Measurements from ENCODE around the gene APOL5.

APOL5 gene

DNA sequence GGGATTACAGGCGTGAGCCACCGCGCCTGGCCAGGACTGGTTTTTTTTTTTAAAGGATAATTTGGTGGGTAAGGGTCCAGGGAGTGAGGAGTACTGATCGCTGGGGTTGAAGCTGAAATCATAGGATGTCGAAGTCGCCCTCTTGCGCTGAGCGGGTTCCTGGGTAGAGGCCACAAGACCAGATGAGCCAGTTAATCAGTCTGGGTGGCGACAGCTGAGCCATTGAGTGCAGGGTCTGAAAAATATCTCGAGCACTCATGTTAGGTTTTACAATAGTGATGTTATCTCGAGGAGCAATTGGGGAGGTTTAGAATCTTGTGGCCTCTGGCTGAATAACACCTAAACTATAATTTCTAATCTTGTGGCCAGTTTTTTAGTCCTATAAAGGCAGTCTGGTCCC is 7.8 kb downstream of the APOL5 start:
- TF ChIP-seq, protein P1, sequence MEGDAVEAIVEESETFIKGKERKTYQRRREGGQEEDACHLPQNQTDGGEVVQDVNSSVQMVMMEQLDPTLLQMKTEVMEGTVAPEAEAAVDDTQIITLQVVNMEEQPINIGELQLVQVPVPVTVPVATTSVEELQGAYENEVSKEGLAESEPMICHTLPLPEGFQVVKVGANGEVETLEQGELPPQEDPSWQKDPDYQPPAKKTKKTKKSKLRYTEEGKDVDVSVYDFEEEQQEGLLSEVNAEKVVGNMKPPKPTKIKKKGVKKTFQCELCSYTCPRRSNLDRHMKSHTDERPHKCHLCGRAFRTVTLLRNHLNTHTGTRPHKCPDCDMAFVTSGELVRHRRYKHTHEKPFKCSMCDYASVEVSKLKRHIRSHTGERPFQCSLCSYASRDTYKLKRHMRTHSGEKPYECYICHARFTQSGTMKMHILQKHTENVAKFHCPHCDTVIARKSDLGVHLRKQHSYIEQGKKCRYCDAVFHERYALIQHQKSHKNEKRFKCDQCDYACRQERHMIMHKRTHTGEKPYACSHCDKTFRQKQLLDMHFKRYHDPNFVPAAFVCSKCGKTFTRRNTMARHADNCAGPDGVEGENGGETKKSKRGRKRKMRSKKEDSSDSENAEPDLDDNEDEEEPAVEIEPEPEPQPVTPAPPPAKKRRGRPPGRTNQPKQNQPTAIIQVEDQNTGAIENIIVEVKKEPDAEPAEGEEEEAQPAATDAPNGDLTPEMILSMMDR (IDR thresholded peaks at IDR 0.05), result no peak
- Histone ChIP-seq H3K79me2 (no peaks in the 10 kb centered on the region), H3K4me2 (ENCODE audit: low read length) (no peak overlapping the region), H3K9ac (no peak overlapping the region), H2AFZ (no peak overlapping the region), H3K4me3 (ENCODE audit: low read depth, low read length) (no peak overlapping the region), H3K36me3 (ENCODE audit: control insufficient read depth, insufficient read depth, low read length) (no peaks in the 10 kb centered on the region), H3K4me1 (no peaks in the 10 kb centered on the region), H3K27ac (no peak overlapping the region), H3K27me3 (ENCODE audit: control insufficient read depth, insufficient read depth, low read length) (no peaks in the 10 kb centered on the region), H3K9me3 (ENCODE audit: control insufficient read depth, low read length) (no peaks in the 10 kb centered on the region)

DNA sequence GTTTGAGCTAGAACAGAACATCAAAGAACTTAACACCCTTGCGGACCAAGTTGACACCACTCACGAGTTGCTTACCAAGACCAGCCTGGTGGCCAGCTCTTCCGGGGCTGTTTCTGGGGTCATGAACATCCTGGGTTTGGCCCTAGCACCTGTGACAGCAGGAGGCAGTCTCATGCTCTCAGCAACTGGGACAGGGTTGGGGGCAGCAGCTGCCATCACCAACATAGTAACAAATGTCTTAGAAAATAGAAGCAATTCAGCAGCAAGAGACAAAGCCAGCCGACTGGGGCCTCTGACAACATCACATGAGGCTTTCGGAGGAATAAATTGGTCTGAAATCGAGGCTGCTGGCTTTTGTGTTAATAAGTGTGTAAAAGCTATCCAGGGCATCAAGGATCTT is 8.7 kb downstream of the APOL5 start:
- H3K4me1 ChIP-seq, result no peaks in the 10 kb centered on the region
- H2AFZ ChIP-seq, result no peak overlapping the region
- no peaks in the 10 kb centered on the region for H3K9me3 ChIP-seq (ENCODE audit: control insufficient read depth, low read length)
- H3K27me3 ChIP-seq (ENCODE audit: control insufficient read depth, insufficient read depth, low read length), result no peaks in the 10 kb centered on the region
- no peaks in the 10 kb centered on the region for H3K36me3 ChIP-seq (ENCODE audit: control insufficient read depth, insufficient read depth, low read length)
- no peak overlapping the region for H3K27ac ChIP-seq
- no peak overlapping the region for H3K4me2 ChIP-seq (ENCODE audit: low read length)
- no peak overlapping the region for H3K9ac ChIP-seq
- no peak overlapping the region for H3K4me3 ChIP-seq (ENCODE audit: low read depth, low read length)
- H3K79me2 ChIP-seq, result no peaks in the 10 kb centered on the region
- TF ChIP-seq, protein P1 (IDR thresholded peaks at IDR 0.05), result no peak

DNA sequence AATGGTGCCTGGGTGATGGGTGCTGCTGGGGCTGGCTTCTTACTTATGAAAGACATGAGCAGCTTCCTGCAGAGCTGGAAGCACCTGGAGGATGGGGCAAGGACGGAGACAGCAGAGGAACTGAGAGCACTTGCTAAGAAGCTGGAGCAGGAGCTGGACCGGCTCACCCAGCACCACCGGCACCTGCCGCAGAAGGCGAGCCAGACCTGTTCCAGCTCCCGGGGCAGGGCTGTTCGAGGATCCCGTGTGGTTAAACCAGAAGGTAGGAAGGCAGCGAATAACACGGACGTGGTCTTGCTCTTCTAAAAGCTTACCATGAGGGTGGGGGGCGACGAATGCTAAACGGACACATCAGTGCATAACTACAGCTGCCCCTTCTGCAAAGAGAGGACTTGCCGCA is 9.3 kb downstream of the APOL5 start:
- TF ChIP-seq, protein P1 (IDR thresholded peaks at IDR 0.05), result no peak
- no peak overlapping the region for H3K4me3 ChIP-seq (ENCODE audit: low read depth, low read length)

DNA sequence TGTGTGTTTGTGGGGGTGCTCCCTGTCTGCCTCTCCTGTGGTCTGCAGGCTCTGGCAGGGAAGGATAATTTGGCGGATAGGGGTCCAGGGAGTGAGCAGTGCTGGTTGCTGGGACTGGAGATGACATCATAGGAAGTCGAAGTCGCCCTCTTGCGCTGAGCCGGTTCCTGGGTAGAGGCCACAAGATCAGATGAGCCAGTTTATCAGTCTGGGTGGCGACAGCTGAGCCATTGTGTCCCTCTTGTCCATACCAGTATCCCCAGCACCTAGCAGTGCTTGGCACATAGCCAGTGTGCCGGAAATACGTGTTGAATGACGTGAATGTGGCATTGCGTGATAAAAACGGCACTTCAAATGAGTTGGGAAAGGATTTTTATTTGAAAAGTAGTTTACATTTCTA is 9.8 kb downstream of the APOL5 start:
- Histone ChIP-seq H3K4me1 (no peaks in the 10 kb centered on the region), H3K27me3 (ENCODE audit: control insufficient read depth, insufficient read depth, low read length) (no peaks in the 10 kb centered on the region), H3K36me3 (ENCODE audit: control insufficient read depth, insufficient read depth, low read length) (no peaks in the 10 kb centered on the region), H3K27ac (no peak overlapping the region), H3K4me2 (ENCODE audit: low read length) (no peak overlapping the region), H3K9me3 (ENCODE audit: control insufficient read depth, low read length) (no peaks in the 10 kb centered on the region), H2AFZ (no peak overlapping the region), H3K9ac (no peak overlapping the region), H3K4me3 (ENCODE audit: low read depth, low read length) (no peak overlapping the region), H3K79me2 (no peaks in the 10 kb centered on the region)
- TF ChIP-seq, protein P1 (IDR thresholded peaks at IDR 0.05), result no peak

More for the DNA sequence above, 9.3 kb downstream of the APOL5 start:
- Histone ChIP-seq H3K27me3 (ENCODE audit: control insufficient read depth, insufficient read depth, low read length) (no peaks in the 10 kb centered on the region), H3K27ac (no peak overlapping the region), H3K4me1 (no peaks in the 10 kb centered on the region), H3K4me2 (ENCODE audit: low read length) (no peak overlapping the region), H3K79me2 (no peaks in the 10 kb centered on the region), H3K9me3 (ENCODE audit: control insufficient read depth, low read length) (no peaks in the 10 kb centered on the region), H3K9ac (no peak overlapping the region), H2AFZ (no peak overlapping the region), H3K36me3 (ENCODE audit: control insufficient read depth, insufficient read depth, low read length) (no peaks in the 10 kb centered on the region)

DNA sequence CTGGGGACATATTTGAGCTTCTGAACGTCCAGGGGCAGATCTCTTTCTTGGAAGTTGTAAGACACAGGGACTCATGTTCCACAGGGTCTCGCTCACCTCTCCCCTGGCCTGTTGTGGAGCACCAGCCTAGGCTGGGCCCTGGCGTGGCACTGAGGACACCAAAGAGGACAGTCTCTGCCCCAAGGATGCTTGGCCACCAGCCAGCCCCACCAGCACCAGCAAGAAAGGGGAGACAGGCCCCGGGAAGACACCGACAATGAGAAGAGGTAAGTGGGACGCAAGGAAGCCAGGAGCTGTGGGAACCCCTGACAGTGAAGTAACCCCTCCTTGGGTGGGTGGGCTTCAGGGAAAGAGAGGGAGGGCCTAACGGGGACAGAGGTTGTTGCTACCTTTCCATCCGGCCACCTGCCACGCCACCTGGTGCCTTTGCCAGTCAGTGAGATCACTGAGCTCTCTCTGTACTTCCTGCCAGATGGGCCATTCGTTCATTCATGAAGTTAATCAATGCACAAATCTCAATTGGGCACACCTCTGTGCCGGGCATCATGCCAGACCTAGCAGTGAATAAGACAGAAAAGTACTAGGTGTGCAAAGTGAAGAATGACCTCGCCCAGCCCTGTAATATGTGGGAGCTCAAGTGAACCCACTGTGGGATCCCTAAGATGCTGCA is 11.1 kb downstream of the APOL5 start:
- Histone ChIP-seq H3K79me2 (no peaks in the 10 kb centered on the region), H3K27ac (no peak overlapping the region), H3K36me3 (ENCODE audit: control insufficient read depth, insufficient read depth, low read length) (no peaks in the 10 kb centered on the region), H3K9ac (no peak overlapping the region), H3K4me1 (no peaks in the 10 kb centered on the region), H2AFZ (no peak overlapping the region), H3K9me3 (ENCODE audit: control insufficient read depth, low read length) (no peaks in the 10 kb centered on the region), H3K27me3 (ENCODE audit: control insufficient read depth, insufficient read depth, low read length) (no peaks in the 10 kb centered on the region), H3K4me3 (ENCODE audit: low read depth, low read length) (no peak overlapping the region), H3K4me2 (ENCODE audit: low read length) (no peak overlapping the region)
- TF ChIP-seq, protein P1 (IDR thresholded peaks at IDR 0.05), result no peak
